ENCODE results near the gene TRIM16. TPM values are rescaled to one million over a fixed set of nuclear protein-coding genes. Genes with fewer than 3 reads are reported as not detected.
"Not testable (repeated sequence)": the region's sequence is repeated elsewhere in the genome, so short reads cannot be mapped to it uniquely, and the experiment has no call there.

Gene TRIM16
- total RNA-seq, 1 experiment from 2014 or later = 106 TPM

DNA sequence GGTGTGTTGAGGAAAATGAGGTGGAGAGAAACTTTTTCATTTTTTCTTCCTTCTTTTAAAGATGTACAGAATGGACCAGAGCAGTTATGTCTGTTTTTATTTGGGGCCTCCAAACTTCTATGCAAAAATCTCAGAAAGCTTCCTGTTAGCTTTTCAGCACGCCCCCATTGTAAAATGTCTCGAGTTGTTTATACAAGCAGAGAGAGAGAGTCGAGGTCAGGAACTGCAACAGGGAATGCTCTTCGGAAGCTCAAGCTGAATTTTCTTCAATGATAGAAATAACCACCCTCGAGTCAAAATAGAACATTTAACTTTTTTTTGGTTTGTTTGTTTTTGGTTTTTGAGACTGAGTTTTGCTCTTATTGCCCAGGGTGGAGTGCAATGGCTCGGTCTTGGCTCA lies 68.3 kb downstream of the TRIM16 start:
- not testable (repeated sequence) for DNase-seq (ENCODE audit: low read depth)

DNA sequence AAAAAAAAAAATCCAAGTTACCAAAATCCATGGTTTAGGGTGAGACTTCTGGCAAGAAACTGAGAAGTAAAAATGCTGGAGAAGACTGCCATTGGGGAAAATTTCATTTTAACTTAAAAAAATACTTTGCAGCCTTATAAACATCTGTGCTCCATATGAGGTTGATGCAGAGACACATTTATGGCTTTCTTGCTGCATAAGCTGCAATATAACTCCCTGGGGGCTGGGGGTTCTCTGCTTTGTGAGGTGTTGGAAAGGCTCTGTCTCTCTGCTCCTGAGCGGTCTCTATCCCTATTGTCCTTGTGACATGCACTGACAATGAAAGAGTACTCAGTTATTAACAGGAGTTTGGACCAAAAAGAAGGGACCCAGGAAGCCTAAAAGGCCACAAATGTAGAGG lies 71.0 kb downstream of the TRIM16 start:
- not testable (repeated sequence) for DNase-seq (ENCODE audit: low read depth)

DNA sequence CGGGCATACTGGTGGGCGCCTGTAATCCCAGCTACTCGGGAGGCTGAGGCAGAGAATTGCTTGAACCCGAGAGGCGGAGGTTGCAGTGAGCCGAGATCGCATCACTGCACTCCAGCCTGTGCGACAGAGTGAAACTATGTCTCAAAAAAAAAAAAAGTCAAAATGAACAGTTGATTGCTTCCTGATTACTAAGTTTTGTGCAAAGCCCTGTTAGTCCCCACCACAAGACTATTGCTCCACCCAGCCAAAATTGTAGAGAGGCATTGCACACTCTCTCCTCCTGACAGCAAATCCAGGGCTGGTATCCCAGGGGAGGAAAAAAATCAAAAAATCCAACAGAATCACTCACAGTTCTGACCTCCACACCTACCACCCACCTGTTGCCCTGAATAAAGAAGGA lies 91.2 kb downstream of the TRIM16 start:
- DNase-seq (ENCODE audit: low read depth) = not testable (repeated sequence)

DNA sequence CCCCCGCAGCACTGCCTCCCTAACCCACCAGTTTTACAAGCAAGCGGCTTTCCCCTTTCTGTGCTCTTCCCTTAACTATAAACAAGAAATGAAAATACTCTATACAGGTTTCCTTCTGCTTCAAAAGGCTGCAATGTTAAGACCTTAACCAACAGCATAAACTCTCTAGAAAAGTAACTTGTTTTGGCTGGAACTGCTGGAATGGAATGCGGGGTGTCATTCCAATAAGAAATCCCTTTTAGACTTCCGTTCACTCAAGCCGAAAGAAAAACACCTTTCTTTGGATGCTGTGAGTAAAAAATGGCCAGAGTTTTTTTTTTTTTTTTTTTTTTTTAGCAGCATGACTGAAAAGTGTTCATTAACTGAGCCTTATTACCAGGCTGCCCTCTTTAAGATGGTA lies 92.1 kb downstream of the TRIM16 start:
- DNase-seq (ENCODE audit: low read depth) = not testable (repeated sequence)

DNA sequence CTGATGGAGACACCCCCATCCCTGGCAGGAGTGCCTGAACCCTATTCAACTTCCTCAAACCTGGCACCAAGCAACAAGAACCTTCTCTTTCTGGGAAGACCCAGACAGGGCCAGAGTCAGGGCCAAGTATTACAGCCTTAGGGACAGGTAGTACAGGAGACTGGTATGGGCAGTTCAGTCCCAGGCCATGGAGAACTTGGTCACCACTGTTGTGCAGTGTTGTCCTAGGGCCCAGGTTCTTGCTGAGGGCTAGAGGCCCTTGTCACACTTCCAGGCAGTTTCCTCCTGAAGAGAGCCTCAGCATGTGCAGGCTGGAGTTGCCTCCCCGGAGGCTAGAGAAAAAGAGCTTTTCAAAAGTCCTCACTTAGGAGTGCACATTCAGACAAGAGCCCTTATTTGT lies 93.3 kb downstream of the TRIM16 start:
- DNase-seq (ENCODE audit: low read depth) = not testable (repeated sequence)

DNA sequence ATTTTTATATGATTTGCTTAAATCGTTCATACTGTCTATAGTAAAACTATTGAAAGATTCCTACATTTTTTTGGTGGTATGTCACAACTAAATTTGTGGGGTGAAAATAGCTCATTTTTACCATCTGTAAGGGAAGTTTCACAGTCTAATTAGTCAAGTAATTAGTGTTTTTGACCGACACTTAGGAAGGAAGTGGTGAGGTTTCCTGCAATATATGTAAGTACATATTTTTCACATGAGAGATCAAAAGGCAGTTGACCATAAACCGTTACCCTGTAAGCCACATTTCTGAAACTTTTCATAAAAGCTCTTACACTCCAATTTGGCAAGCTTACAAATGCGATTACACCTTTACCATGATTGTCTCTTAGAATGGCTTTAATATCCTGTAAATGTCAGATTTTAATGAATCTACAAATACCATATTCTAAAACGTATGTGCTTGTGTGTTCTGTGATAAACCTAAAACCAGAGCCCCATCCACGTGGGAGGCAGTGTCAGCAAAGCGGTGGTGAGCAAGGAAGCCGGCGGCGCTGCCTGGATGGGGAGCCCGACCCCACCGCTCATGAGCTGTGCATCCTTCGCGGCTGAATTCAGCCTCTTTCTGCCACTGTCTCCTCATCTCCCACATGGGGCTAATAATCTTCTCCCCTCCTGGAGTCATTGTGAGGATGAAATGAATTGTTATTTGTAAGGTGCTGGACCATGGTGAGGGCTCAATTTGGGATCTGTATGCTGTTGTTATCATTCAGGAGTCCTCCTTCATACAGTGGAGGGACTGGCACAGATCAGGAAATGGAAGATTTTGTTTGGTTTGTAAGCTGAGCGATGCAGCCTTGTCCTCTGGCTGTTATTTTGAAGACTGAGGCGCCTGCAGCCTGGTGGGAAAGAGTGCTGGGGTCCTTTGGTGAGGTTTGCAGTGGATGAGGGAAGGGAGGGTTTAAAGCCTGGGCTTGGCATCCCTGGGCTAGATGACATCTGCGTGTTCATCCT lies 94.3 kb downstream of the TRIM16 start:
- DNase-seq (ENCODE audit: low read depth) = peak; percentile 18

DNA sequence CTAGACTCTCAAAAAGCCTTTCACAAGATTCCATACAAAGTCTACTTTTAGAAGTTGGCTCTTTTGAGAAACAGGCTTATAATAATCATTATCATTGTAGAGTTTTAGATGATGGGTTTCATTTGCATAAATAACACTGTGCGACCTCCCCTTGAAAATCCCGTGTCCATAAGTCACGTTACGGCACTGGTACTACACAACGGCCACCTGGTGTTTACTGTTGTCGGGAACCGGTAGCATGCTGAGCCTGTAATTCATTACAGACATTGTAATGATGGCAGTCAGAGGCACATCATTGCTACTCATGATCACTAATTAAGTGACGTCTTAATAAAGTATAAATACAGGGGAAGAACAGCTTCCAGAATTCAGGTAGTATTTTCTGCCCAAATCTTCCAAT lies 96.1 kb downstream of the TRIM16 start:
- not testable (repeated sequence) for DNase-seq (ENCODE audit: low read depth)

DNA sequence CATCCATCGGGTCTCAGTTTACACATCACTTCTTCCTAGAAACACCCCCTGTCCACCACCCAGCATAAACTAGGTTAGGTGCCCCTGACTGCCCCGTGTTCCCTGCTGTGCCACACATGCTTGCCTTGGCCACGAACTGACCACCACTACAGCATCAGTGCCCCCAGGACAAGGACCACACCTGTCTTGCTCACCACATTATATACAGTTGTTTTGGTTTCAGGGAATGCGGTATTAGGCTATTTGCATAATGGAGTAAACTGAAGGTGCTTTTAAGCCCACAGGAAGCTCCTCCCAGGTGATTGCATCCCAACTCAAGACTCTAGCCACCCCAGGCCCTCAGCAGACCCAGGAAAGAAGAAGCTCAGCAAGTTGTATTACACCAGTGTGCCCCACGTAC lies 100.8 kb downstream of the TRIM16 start:
- not testable (repeated sequence) for DNase-seq (ENCODE audit: low read depth)

DNA sequence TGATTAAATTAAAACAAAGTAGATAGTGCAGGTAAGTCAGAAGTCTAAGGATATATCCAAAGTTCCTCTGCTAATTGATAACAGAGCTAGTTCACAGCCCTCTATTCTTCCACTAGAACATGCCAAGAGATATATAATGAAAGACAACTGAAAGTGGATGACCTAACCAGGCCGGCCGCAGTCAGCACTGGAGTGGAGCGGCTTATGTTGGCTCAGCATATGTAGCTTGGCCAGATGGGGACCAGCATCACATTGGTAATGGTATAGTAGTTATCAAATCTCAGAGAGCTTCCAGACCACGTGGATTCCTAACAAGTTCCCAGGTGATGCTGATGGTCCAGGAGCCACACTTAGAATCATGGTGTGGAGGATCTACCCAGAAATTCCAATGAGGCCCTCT lies 102.6 kb downstream of the TRIM16 start:
- DNase-seq (ENCODE audit: low read depth) = not testable (repeated sequence)

Other genes starting within 250 kb of the TRIM16 start
- 0.80 and 1.9 TPM in 2 replicates for gene CDRT4, start 216.7 kb downstream of the TRIM16 start, total RNA-seq (2014; rRNA removed; shearing (Covaris generic))
- 23.4 and 33.8 TPM in 2 replicates for gene TVP23C, start 120.8 kb downstream of the TRIM16 start, total RNA-seq (2014; rRNA removed; shearing (Covaris generic))
- gene FBXW10B, start 64.6 kb downstream of the TRIM16 start, total RNA-seq (2014; rRNA removed; shearing (Covaris generic)) = 4.2 and 4.9 TPM in 2 replicates
- gene ZNF286A, start 15.4 kb upstream of the TRIM16 start, total RNA-seq (2014; rRNA removed; shearing (Covaris generic)) = 39.9 and 84.3 TPM in 2 replicates
- gene TBC1D26, start 48.0 kb upstream of the TRIM16 start, total RNA-seq (2014; rRNA removed; shearing (Covaris generic)) = not detected in 2 replicates